Breast epithelium (tissue), 4 donors: ENCODE data around the gene LAG3. TPM values are rescaled to one million over a fixed set of nuclear protein-coding genes. Genes with fewer than 3 reads are reported as not detected.

Experiments used
- DNase-seq, 2 donors: peaks; one replicate each; pipeline ENCODE4 v3.0.0-alpha.2; 2019; ENCODE audit warnings: low spot score in 2 of 2
- H3K27ac ChIP-seq, 2 donors: fragments of 200-600 bp; sonication (generic) in 1 of 2; one replicate each; pipeline ENCODE4 v1.5.1; 2016 to 2019; ENCODE audit warnings: mild to moderate bottlenecking in 1 of 2
- H3K27me3 ChIP-seq, 2 donors: fragments of 200-600 bp; sonication (generic) in 1 of 2; one replicate each; pipeline versions ENCODE4 v1.5.1 to v1.6.0; 2017 to 2019; ENCODE audit warnings: control low read depth in 1 of 2, mild to moderate bottlenecking in 1 of 2
- H3K36me3 ChIP-seq: fragments of 200-600 bp; one replicate; pipeline ENCODE4 v1.5.1; 2019
- H3K4me1 ChIP-seq, 2 donors: fragments of 200-600 bp; sonication (generic); one replicate each; pipeline ENCODE4 v1.5.1; 2016 to 2019; ENCODE audit warnings: control low read depth in 1 of 2
- H3K4me3 ChIP-seq, 3 donors: fragments of 200-600 bp; sonication (generic); 1 replicate in 2 of 3; 2 replicates in 1 of 3; pipeline ENCODE4 v1.5.1; 2016 to 2019; ENCODE audit warnings: mild to moderate bottlenecking in 3 of 3, moderate library complexity in 2 of 3
- H3K9me3 ChIP-seq, 2 donors: fragments of 200-600 bp; sonication (generic) in 1 of 2; one replicate each; pipeline ENCODE4 v1.5.1; 2016 to 2019; ENCODE audit warnings: control low read depth in 1 of 2
- POLR2A ChIP-seq: fragments of 450-650 bp; IDR thresholded peaks from one replicate; pipeline ENCODE4 v1.6.1; 2016; ENCODE audit warnings: antibody characterized with exemption, mild to moderate bottlenecking, moderate library complexity
- POLR2AphosphoS5 ChIP-seq, 3 donors: sonication (generic); formaldehyde crosslinking; IDR thresholded peaks; one replicate each; pipeline ENCODE4 v1.6.1; 2017; ENCODE audit warnings: antibody characterized with exemption in 3 of 3
- intact Hi-C: fragments of 100-400 bp; cut with DNase I; formaldehyde crosslinking; loops from one replicate; pipeline ENCODE4 v1.15.1; 2023; ENCODE audit warnings: low total_unique reads
- total RNA-seq, 3 donors: library from RNA; depleted of rRNA; stranded (reverse); fragments of >200 nt; gene quantifications; one replicate each; pipeline ENCODE4 v1.1.0, GENCODE V29; 2016
- TF ChIP-seq, protein P1 (sequence below), 3 donors: fragments of 450-650 bp; IDR thresholded peaks; one replicate each; pipeline ENCODE4 v1.5.1; 2016 to 2017; ENCODE audit warnings: antibody characterized with exemption in 3 of 3, mild to moderate bottlenecking in 3 of 3, moderate library complexity in 3 of 3

The LAG3 gene
- total RNA-seq, 3 donors from 2014 or later, result 0.44 to 1.3 (median 0.80) TPM

GRCh38 chr12:6817098-6817497, 44.8 kb downstream of the LAG3 start:
- DNase-seq, result no peak
- Histone ChIP-seq H3K36me3 (no peaks in the 10 kb centered on the region), H3K27me3 (peaks cover 0 to 3% of the 10 kb centered on the region in 2 donors), H3K27ac (no peak overlapping the region), H3K4me3 (no peak overlapping the region), H3K9me3 (no peaks in the 10 kb centered on the region), H3K4me1 (no peaks in the 10 kb centered on the region)
- intact Hi-C loops, result no loop called here
- TF ChIP-seq POLR2AphosphoS5 (IDR thresholded peaks at IDR 0.05) (no peak), POLR2A (no peak)
- TF ChIP-seq, protein P1, sequence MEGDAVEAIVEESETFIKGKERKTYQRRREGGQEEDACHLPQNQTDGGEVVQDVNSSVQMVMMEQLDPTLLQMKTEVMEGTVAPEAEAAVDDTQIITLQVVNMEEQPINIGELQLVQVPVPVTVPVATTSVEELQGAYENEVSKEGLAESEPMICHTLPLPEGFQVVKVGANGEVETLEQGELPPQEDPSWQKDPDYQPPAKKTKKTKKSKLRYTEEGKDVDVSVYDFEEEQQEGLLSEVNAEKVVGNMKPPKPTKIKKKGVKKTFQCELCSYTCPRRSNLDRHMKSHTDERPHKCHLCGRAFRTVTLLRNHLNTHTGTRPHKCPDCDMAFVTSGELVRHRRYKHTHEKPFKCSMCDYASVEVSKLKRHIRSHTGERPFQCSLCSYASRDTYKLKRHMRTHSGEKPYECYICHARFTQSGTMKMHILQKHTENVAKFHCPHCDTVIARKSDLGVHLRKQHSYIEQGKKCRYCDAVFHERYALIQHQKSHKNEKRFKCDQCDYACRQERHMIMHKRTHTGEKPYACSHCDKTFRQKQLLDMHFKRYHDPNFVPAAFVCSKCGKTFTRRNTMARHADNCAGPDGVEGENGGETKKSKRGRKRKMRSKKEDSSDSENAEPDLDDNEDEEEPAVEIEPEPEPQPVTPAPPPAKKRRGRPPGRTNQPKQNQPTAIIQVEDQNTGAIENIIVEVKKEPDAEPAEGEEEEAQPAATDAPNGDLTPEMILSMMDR (IDR thresholded peaks at IDR 0.05), result no peak

GRCh38 chr12:6817662-6818157, 45.4 kb downstream of the LAG3 start:
- intact Hi-C loops, result no loop called here
- no peak overlapping the region for H3K27ac ChIP-seq
- no peak for DNase-seq
- TF ChIP-seq POLR2AphosphoS5 (IDR thresholded peaks at IDR 0.05) (no peak), POLR2A (no peak)
- TF ChIP-seq, protein P1 (IDR thresholded peaks at IDR 0.05), result no peak
- peaks cover 0 to 6% of the 10 kb centered on the region in 2 donors for H3K27me3 ChIP-seq
- no peaks in the 10 kb centered on the region for H3K9me3 ChIP-seq
- no peaks in the 10 kb centered on the region for H3K4me1 ChIP-seq
- no peak overlapping the region for H3K4me3 ChIP-seq
- H3K36me3 ChIP-seq, result no peaks in the 10 kb centered on the region

DNA sequence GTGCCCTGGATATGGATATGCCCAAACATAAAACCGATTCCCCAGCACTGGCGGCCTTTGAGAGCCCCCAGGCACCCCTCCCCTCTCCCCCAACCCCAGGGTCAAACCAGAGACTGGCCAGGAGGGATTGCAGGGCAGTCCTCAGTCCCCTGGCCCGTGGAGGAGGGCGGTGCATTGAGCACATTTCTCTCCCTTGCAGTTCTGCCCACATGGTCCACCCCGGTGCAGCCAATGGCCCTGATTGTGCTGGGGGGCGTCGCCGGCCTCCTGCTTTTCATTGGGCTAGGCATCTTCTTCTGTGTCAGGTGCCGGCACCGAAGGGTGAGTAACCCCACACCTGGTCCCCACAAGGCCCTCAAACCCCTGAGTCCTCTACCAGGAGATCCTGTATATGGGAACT, 45.9 kb downstream of the LAG3 start:
- DNase-seq, result no peak

GRCh38 chr12:6818645-6819044, 46.3 kb downstream of the LAG3 start:
- no peak for DNase-seq
- no peaks in the 10 kb centered on the region for H3K36me3 ChIP-seq
- H3K4me1 ChIP-seq, result no peaks in the 10 kb centered on the region
- TF ChIP-seq POLR2A (no peak), POLR2AphosphoS5 (IDR thresholded peaks at IDR 0.05) (no peak)
- TF ChIP-seq, protein P1 (IDR thresholded peaks at IDR 0.05), result no peak
- no peak overlapping the region for H3K27ac ChIP-seq
- H3K4me3 ChIP-seq, result no peak overlapping the region
- intact Hi-C loops, result no loop called here
- peaks cover 3 to 12% of the 10 kb centered on the region in 2 donors for H3K27me3 ChIP-seq
- no peaks in the 10 kb centered on the region for H3K9me3 ChIP-seq

More for the DNA sequence above, 45.9 kb downstream of the LAG3 start:
- Histone ChIP-seq H3K27me3 (peaks cover 0 to 8% of the 10 kb centered on the region in 2 donors), H3K4me1 (no peaks in the 10 kb centered on the region), H3K36me3 (no peaks in the 10 kb centered on the region), H3K27ac (no peak overlapping the region), H3K4me3 (no peak overlapping the region), H3K9me3 (no peaks in the 10 kb centered on the region)
- intact Hi-C loops, result no loop called here
- TF ChIP-seq POLR2AphosphoS5 (IDR thresholded peaks at IDR 0.05), result no peak
- TF ChIP-seq, protein P1 (IDR thresholded peaks at IDR 0.05), result no peak
- no peak for TF ChIP-seq POLR2A

- no peaks in the 10 kb centered on the region for H3K4me1 ChIP-seq
- TF ChIP-seq POLR2AphosphoS5 (IDR thresholded peaks at IDR 0.05), result no peak
- TF ChIP-seq, protein P1 (IDR thresholded peaks at IDR 0.05), result no peak
- no peak for TF ChIP-seq POLR2A
- no peak overlapping the region for H3K4me3 ChIP-seq
- peaks cover 5 to 19% of the 10 kb centered on the region in 2 donors for H3K27me3 ChIP-seq
- H3K27ac ChIP-seq, result no peak overlapping the region
- no peak for DNase-seq
- intact Hi-C loops, result loop anchor here (10.0 kb wide), 1 partner anchor 205 kb away; no protein-coding TSS in a partner anchor
- H3K9me3 ChIP-seq, result no peaks in the 10 kb centered on the region
- H3K36me3 ChIP-seq, result no peaks in the 10 kb centered on the region
These were observed 47.0 kb downstream of the LAG3 start for GRCh38 chr12:6819106-6820030.
